Naive B cell (primary cell): Measurements from ENCODE around the gene TUBGCP2. TPM values are rescaled to one million over a fixed set of nuclear protein-coding genes. Genes with fewer than 3 reads are reported as not detected.

Experiments
- ATAC-seq, 2 donors: fragments of 150-1000 bp; cut with Tn5 transposase; 2 replicates each; pipeline ENCODE4 v1.10.0; 2021; ENCODE audit warnings: low read depth in 2 of 2, mild to moderate bottlenecking in 2 of 2, moderate library complexity in 2 of 2
- DNase-seq: peaks from one replicate; pipeline ENCODE4 v3.0.0; 2022
- H3K27ac Mint-ChIP-seq, 6 donors: one replicate each; pipeline ENCODE4 v1.8.0; 2020 to 2022; ENCODE audit warnings: mild to moderate bottlenecking in 6 of 6, mixed read lengths in 6 of 6, moderate library complexity in 5 of 6, inconsistent platforms in 2 of 6
- H3K27me3 Mint-ChIP-seq, 3 donors: one replicate each; pipeline ENCODE4 v1.8.0; 2021 to 2022; ENCODE audit warnings: mixed read lengths in 3 of 3, mild to moderate bottlenecking in 1 of 3
- H3K36me3 Mint-ChIP-seq, 2 donors: one replicate each; pipeline ENCODE4 v1.8.0; 2020 to 2022; ENCODE audit warnings: mixed read lengths in 2 of 2, inconsistent platforms in 1 of 2, mild to moderate bottlenecking in 1 of 2
- H3K4me1 Mint-ChIP-seq, 3 donors: one replicate each; pipeline ENCODE4 v1.8.0; 2020 to 2022; ENCODE audit warnings: mixed read lengths in 3 of 3, inconsistent platforms in 1 of 3, mild to moderate bottlenecking in 1 of 3, moderate library complexity in 1 of 3
- H3K4me3 Mint-ChIP-seq, 8 donors: one replicate each; pipeline ENCODE4 v1.8.0; 2020 to 2022; ENCODE audit warnings: mild to moderate bottlenecking in 8 of 8, mixed read lengths in 8 of 8, moderate library complexity in 8 of 8, inconsistent platforms in 2 of 8
- H3K9me3 Mint-ChIP-seq, 7 donors: one replicate each; pipeline ENCODE4 v1.8.0; 2020 to 2022; ENCODE audit warnings: mixed read lengths in 7 of 7, mild to moderate bottlenecking in 5 of 7, inconsistent platforms in 2 of 7, moderate library complexity in 1 of 7
- polyA plus RNA-seq, 6 donors: library from polyadenylated mRNA; unstranded; fragments of 300-500 nt; fragmentation: Illumina TruSeq; gene quantifications; one replicate each; pipeline ENCODE4 v1.2.3, GENCODE V29; 2021; ENCODE audit warnings: low read depth in 6 of 6

Gene TUBGCP2
- polyA plus RNA-seq, 6 donors from 2014 or later: 19.6 to 36.2 (median 25.9) TPM

GRCh38 chr10:133231244-133231945, 77.3 kb downstream of the TUBGCP2 start:
- Mint-ChIP-seq H3K4me1 (peaks cover 22 to 26% (median 22%) of the 10 kb centered on the region in 3 donors), H3K36me3 (no peaks in the 10 kb centered on the region), H3K4me3 (peak overlapping the region in 7 of 8 donors; percentile 69 to 91 (median 76)), H3K9me3 (no peaks in the 10 kb centered on the region), H3K27me3 (peaks cover 26 to 57% (median 28%) of the 10 kb centered on the region in 3 donors), H3K27ac (peak overlapping the region in 1 of 6 donors; percentile 15)
- ATAC-seq (no peak), DNase-seq (no peak)

DNA sequence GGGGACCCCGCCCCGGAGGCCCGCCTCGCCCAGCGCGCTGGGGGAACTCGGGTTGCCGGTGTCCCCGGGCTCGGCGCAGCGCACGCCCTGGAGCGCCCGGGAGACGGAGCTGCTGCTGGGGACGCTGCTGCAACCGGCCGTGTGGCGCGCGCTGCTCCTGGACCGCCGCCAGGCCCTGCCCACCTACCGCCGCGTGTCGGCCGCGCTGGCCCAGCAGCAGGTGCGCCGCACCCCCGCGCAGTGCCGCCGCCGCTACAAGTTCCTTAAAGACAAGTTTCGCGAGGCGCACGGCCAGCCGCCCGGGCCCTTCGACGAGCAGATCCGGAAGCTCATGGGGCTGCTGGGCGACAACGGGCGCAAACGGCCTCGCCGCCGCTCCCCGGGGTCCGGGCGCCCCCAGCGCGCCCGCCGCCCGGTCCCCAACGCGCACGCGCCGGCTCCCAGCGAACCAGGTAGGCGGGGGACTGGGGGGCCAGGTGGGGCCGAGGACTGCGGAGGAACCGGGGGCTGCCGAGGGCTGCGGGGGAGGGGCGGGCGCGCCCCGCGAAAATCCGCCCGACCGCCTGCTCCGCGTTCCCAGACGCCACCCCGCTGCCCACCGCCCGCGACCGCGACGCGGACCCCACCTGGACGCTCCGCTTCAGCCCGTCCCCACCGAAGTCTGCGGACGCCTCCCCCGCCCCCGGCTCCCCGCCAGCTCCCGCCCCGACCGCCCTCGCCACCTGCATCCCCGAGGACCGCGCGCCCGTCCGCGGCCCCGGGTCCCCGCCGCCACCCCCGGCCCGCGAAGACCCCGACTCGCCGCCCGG, 78.1 kb downstream of the TUBGCP2 start:
- DNase-seq (peak; percentile 72), ATAC-seq (peak; percentile 81)
- Mint-ChIP-seq H3K27me3 (peaks cover 22 to 60% (median 28%) of the 10 kb centered on the region in 3 donors), H3K9me3 (no peaks in the 10 kb centered on the region), H3K36me3 (no peaks in the 10 kb centered on the region), H3K4me3 (peak overlapping the region; percentile 21 to 90 (median 80)), H3K4me1 (peaks cover 19 to 28% (median 26%) of the 10 kb centered on the region in 3 donors), H3K27ac (peak overlapping the region in 1 of 6 donors; percentile 36)

DNA sequence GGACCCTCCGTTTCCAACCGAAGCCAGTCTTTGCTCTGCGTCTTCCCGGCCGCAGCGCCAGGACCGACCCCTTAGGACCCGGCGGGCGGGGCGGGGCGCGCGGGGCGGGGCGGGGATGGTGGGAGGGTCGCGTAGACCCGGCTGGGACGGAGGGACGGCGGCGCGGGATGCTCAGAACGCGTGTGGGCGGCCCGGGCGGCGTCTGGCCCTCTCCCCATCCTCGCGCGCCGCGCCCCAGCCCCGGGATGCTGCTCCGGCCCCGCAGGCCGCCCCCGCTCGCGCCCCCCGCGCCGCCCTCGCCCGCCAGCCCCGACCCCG, 78.7 kb downstream of the TUBGCP2 start, which contains the start of gene UTF1:
Gene UTF1, plus strand, starts transcription at position 174 of the 318 bp plus-strand sequence. Its CDS starts 72 bp downstream, at position 246.
- Mint-ChIP-seq H3K4me3 (peak within 1 kb of the TSS; percentile 74 to 92 (median 86)), H3K36me3 (no peaks in the 10 kb centered on the region), H3K9me3 (no peaks in the 10 kb centered on the region), H3K27me3 (peaks cover 22 to 59% (median 28%) of the 10 kb centered on the region in 3 donors), H3K27ac (peak within 1 kb of the TSS in 4 of 6 donors; percentile 44 to 92 (median 65)), H3K4me1 (peaks cover 19 to 26% (median 25%) of the 10 kb centered on the region in 3 donors)
- ATAC-seq (peak; percentile 11 to 15), DNase-seq (no peak)

- DNase-seq (no peak), ATAC-seq (peak; percentile 13 to 17)
- Mint-ChIP-seq H3K9me3 (no peaks in the 10 kb centered on the region), H3K27me3 (peaks cover 23 to 59% (median 28%) of the 10 kb centered on the region in 3 donors), H3K36me3 (no peaks in the 10 kb centered on the region), H3K4me1 (peaks cover 19 to 23% (median 23%) of the 10 kb centered on the region in 3 donors), H3K27ac (peak overlapping the region in 4 of 6 donors; percentile 44 to 92 (median 65)), H3K4me3 (peak overlapping the region; percentile 74 to 92 (median 86))
Measured at GRCh38 chr10:133229265-133230043, 79.2 kb downstream of the TUBGCP2 start.

Other genes with a start within 250 kb of the TUBGCP2 start
- not detected for gene ADGRA1, start 220.9 kb downstream of the TUBGCP2 start, polyA plus RNA-seq
- gene KNDC1, start 148.7 kb downstream of the TUBGCP2 start, polyA plus RNA-seq: under 1 TPM in 3 of 6 donors, not detected in 3; 0.04 to 0.08 (median 0.08) TPM
- gene UTF1, start 78.7 kb downstream of the TUBGCP2 start, polyA plus RNA-seq: under 1 TPM in 5 of 6 donors, not detected in 1; 0.23 to 0.61 (median 0.27) TPM
- gene VENTX, start 71.0 kb downstream of the TUBGCP2 start, polyA plus RNA-seq: under 1 TPM in 5 of 6 donors, not detected in 1; 0.12 to 0.23 (median 0.16) TPM
- 10 to 100 TPM; 30.0 to 56.1 (median 34.6) TPM for gene ADAM8, start 32.0 kb downstream of the TUBGCP2 start, polyA plus RNA-seq
- 10 to 100 TPM; 60.6 to 86.0 (median 75.6) TPM for gene ZNF511, start within 50 bp of the TUBGCP2 start, polyA plus RNA-seq
- gene CALY, start 28.0 kb upstream of the TUBGCP2 start, polyA plus RNA-seq: not detected
- not detected for gene PRAP1, start 38.5 kb upstream of the TUBGCP2 start, polyA plus RNA-seq
- gene FUOM, start 49.1 kb upstream of the TUBGCP2 start, polyA plus RNA-seq: 10 to 100 TPM; 31.3 to 46.5 (median 42.0) TPM
- gene ECHS1, start 64.5 kb upstream of the TUBGCP2 start, polyA plus RNA-seq: 100 to 1,000 TPM in 4 of 6 donors, 10 to 100 TPM in 2; 89.3 to 121 (median 110) TPM
- gene PAOX, start 70.4 kb upstream of the TUBGCP2 start, polyA plus RNA-seq: 10 to 100 TPM; 45.3 to 63.2 (median 53.5) TPM
- 10 to 100 TPM; 41.1 to 82.6 (median 47.3) TPM for gene MTG1, start 85.3 kb upstream of the TUBGCP2 start, polyA plus RNA-seq
- under 1 TPM in 5 of 6 donors, not detected in 1; 0.28 to 0.68 (median 0.39) TPM for gene SPRN, start 115.8 kb upstream of the TUBGCP2 start, polyA plus RNA-seq
- gene SCART1, start 145.1 kb upstream of the TUBGCP2 start, polyA plus RNA-seq: under 1 TPM in 1 of 6 donors, not detected in 5; 0.08 TPM
- gene CYP2E1, start 218.5 kb upstream of the TUBGCP2 start, polyA plus RNA-seq: under 1 TPM in 1 of 6 donors, not detected in 5; 0.04 TPM